SKM-1 (cell line): ENCODE results near the gene ZBTB24.
A peak's percentile ranks its signal among the peaks of the same experiment; 100 is the strongest.

Experiments used
- DNase-seq: peaks from one replicate; lab custom pipeline; 2025; ENCODE audit not compliant: unreplicated experiment; lab: John Stamatoyannopoulos, UW

The ZBTB24 gene

DNA sequence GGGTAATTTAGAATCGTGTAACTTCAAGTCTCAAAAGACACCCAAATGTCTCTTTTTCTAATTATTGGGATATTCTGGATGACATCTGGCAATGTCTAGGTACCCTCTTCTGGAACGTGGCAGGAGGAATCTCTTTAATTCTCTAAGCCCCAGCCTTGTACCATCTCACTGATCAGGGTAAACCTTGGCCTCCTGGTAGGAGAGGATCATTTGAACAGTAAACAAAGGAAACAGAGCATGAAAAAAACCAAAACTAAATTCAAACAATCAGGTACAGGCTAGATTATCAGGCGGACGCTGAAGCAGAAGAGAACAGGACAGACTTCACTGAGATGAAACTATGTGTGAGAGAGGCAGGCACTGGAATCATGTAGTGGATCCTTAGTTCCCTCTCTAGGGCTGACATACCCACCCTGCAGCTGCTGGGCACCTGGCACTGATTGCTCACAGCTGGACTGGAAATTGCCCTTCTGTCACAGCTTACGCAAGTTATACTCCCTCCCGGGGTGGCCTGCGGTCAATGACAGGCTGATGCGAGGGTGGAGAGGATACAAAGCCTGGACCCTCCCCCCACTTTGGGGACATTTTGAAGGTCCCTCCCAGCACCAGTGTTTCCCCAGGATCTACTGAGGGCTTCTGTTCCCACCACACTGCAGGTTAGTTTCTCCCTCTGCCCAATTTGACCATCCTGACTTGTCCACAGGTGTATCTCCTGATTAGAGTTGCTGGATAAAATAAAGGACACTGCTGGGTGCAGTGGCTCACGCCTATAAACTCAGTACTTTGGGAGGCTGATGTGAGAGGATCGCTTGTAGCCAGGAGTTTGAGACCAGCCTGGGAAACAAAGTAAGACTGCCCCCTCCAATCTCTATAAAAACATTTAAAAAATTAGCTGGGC lies 20.6 kb upstream of the ZBTB24 start:
- no peak for DNase-seq

DNA sequence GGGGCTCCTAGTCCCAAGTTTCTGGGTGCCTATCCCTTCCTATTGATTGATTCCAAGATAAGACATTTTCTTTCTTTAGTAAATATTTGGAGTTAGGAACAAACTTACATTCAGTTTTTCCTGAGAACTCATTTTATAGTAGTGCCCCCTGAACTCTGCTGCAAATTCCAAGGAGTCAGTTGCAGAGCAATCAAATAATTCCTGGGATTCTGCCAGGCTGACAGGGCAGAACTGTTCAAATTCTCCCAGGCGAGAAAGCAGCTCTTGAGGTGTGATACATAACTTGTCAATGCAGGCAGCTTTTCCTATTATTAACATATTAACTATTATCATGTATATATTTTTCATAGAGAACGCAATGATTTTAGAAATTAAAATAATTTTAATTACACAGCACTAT lies 15.9 kb upstream of the ZBTB24 start:
- DNase-seq = no peak

DNA sequence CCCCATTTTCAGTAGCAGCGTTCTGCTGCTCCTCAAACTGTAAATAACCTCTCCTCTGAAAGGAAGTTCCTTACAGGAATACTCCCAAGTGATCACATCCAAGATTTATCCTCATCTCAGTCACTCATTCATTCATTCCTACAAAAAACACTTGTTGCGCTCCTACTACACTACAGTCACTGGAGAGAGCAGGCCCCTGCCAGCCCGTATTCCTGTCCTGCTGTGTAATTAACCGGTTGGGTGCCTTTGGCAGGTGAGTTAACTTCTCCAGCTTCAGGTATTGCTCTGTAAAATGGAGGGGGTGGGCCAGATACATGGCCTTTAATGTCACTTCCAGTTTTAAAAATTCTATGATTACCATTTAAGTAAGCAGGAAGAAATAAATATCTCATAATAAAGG lies 15.0 kb upstream of the ZBTB24 start:
- DNase-seq = no peak

DNA sequence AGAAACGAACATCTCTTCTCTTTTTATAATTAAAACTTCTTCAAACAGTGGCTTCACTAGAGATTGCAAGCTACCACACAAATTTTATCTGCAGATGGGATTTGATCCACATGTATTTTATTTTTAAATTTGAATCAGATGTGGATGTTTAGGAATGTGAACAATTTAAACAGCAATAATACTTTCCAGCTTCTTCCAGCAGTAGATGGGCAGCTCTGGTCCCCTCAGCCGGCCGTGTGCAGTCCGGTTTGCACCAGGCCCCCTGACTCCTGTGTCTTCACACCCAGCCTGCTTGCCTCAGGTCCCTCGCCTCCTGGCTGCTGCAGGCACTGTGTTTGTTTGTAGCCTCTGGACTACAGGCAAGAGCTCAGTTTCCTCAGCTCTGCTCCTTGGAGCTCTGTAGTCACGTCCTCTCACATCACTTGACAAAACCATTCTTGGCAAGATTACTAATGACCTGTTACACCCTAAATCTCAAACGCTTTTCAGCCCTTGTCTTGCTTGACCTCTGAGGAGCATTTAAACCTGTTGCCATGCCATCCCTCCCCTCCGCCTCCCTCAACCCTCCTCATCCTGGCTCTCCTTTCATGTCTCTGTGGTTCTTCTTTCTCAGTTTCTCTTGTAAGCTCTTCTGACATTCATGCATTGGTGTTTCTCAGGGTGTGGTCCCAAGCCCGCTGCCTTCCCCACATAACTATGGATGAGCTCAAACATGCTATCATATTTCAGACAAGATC lies 13.2 kb upstream of the ZBTB24 start:
- DNase-seq = no peak

DNA sequence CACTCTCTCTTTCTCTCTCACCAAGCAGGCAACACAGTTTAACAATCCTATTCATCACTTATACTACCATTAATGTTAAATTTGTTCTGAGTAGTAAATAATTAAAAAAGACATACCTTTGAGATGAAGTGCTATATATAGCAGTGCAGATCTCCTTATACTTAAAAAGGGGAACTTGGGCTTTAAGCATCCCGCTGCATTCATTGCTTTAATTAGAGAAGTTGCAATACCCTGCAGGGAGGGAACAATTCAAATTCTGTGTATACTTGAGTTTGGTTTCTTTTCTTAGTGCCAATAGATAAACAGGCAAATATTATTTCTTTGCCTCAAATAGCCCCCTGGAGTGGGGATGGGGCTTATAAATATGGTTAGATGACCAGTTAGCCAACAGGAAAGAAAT lies 10.8 kb upstream of the ZBTB24 start:
- peak; percentile 55 for DNase-seq

DNA sequence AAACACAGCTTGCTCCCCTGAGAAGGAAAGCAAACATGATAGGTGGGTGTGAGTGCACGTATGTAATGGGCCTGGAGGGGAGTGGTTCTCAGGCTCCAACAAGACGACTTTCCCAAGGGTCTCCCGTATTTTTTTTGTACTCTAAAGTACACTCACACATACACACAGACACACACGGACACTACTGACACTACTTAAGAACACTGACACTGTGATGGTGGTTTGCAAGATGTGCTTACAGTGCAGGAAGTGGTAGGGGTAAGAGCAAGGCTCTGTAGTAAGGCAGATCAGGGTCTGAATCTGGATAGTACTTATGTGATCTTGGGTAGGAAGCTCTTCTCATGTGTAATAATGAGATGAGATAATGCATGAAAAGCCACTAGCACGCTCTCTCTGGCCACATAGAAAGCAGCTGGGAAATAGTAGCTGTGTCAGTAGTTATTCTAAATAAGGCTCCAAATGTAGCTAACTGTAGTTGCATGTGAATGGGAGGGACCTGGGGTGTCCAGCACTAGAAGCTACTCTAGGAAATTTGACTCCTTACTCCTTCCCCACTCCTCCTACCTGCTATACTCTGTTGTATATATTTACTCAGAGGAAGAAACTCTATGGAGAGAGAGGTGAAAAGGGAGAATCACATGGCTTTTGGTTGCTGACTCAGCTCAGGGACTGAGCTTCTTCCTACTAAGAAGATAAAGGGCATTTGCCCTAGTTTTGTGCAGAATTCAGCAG lies 8.4 kb upstream of the ZBTB24 start:
- no peak for DNase-seq

DNA sequence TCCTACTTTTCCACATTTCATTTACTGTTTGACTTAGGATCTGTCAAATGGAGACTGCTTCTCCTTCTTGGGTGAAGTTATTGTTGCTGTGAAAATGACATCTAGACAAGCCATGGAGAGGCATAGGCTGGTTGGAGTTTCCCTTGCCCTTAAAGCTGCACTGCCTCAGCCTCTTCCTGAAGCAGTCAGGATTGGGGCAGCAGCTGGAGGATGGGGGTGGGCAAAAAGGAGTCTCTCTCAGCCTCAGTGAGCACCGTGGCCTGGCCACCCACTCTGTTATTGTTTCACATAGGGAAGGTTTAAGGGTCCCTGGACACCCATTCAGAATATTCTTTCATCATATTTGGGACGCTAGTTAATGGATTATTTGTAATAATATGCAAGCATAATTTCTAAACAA lies 7.7 kb upstream of the ZBTB24 start:
- no peak for DNase-seq

DNA sequence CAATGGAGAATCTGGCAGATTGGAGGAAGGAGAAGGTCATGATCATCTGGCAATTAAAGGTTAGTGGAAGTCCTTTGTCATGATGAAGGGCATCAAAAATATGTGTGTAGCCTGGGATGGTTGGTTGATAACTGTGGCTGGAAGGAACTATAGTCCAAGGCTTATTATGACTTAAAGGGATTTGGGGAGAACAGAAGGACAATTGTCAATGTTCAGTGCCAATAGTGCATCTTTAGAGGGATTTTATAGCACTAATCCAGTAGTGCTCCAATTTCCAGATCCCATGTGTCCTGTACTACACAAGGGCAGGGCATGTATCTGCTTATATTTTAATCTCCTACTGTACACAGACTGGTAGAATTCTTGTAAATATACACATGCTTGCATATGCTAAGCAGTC lies 5.0 kb upstream of the ZBTB24 start:
- no peak for DNase-seq

DNA sequence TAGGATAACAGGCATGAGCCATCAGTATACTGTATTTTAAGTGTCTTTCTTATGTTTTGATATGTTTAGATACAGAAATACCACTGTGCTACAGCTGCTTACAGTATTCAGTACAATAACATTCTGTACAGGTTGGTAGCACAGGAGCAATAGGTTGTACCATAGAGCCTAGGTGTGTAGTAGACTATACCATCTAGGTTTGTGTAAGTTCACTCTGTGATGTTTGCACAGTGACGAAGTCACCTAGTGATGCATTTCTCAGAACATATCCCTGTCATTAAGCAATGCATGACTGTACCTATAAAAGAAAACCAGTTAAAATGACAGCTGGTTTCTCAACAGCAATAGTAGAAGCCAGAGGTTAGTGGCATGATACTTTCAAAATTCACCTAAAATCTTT lies 3.0 kb upstream of the ZBTB24 start:
- no peak for DNase-seq

DNA sequence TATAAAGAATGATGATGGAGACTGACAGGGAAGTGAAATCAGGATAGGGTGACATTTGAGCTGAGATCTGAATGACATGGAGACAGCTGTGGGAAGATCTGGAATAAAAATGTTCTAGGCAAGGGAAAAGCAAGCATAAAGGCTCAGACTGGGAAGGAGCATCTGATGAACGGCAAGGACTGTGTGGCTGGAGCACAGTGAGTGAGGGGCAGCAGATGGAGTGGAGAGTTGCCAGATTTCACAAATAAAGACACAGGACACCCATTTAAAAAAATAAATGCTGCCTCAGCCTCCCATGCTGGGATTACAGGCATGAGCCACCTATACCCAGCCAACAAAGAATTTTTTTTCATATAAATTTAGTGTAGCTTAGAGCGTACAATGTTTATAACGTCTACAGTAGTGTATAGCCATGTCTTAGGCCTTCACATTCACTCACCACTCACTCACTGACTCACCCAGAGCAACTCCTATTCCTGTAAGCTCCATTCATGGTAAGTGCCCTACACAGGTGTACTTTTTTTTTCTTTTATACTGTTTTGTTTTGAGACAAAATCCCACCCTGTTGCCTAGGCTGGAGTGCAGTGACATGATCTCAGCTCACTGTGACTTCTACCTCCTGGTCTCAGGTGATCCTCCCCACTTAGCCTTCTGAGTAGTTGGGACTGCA lies 2.4 kb upstream of the ZBTB24 start:
- DNase-seq = no peak

DNA sequence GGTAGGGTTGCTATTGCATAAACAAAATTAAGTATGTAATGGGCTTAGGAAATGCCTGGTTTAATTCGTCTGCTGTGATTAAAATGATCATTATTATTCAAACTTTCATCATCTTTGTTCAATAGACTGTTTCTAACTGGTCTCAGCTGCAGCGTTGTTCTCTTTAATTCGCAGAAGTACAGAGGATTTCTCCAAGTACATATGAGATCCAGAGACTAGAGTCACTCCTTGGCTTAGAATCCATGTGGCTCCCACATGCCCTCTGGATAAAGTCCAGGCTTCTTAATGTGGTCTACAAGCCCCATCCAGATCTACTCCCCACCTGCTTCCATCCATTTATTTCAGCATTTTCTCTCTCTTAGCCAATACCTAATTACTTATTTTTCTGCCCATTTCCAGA lies 1.1 kb upstream of the ZBTB24 start:
- DNase-seq = no peak

DNA sequence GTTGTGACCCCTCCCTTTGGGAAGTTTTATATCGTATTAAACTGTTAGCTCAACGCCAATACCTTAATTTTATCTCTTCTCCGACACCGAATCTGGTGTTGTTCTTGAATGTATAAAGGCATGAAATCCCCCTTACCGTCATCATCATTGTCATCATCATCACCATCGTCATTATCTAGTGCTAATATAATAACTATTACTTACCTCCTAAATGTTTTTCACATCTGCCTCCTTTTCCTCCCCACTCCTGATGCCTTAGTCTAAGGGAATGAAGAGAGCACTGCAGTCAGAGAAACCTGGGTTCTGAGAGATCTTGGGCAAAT lies 677 bp upstream of the ZBTB24 start:
- DNase-seq = no peak

DNA sequence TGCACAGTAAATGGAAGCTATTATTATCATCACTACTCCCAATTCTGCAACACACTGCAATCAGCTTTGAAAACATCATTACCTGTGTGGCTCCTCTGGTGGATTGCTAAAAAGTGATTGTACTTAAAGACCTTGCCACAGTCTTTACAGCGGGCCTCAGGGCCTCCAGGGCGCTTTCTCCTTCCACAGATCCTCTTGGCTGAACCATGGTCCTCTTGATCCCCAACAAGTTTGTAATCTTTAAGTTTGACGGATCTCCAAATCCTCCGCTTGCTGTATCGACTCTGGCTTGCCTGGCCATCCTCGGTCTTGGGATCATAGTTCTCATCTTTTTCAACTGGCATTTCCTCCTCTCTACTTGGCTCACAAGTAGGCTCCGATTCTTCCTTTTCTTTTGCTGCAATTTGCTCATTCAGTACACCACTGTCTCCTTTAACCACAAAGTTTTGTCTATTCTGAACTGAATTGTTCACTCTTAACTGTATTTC lies 2.0 kb downstream of the ZBTB24 start:
- DNase-seq = no peak

DNA sequence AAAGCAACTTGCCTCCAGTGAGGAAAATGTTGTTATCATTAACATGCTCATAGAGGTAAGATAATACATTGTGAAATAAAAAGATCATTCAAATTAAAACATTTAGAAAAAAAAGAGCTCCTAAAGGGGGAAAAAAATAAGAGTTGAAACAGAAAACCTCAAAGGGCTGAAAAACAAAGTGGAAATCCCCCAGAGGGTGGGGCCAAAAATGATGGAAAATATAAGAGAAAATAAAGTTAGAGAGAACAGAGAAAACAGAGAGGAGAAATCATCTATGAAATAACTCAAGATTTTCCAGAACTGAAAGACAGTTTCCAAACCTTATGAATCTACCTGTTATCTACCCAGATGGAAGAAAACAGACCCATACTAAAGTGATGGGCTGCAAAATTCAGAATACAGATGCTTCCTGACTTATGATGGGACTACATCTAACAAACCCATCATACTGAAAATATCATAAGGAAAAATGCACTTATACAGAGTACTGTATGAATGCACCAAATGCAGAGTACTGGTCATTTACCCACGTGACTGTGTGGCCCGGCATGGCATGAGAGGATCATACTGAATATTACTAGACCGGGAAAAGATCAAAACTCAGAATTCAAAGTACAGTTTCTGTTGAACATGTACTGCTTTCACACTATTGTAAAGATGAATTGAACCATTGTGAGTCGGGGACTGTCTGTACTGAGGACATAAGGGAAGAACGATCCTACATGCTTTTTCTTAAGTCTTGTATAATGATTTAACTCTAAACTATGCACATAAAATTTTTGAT lies 4.0 kb downstream of the ZBTB24 start:
- no peak for DNase-seq

DNA sequence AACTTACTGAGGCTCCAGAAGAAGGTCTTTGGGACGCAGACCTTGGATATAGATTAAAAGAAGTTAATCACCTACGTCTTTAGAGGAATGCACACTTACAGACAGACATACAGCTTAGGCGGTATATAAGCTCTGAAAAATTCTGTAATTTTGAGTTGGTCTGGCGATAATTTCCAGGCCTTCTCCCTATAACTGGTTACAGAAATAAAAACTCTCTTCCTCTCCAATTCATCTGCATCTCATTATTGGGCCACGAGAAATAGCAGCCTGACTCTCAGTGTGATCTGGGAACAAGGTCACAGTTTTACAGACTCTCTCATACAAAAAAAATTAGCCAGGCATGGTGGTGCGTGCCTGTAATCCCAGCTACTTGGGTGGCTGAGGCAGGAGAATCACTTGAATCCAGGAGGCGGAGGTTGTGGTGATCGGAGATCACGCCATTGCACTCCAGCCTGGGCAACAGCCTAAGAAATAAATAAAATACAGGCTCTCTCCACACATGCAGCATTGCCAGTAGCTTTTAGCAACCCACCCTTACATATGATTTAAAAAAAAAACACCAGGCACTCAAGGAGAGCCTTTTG lies 4.7 kb downstream of the ZBTB24 start:
- no peak for DNase-seq

DNA sequence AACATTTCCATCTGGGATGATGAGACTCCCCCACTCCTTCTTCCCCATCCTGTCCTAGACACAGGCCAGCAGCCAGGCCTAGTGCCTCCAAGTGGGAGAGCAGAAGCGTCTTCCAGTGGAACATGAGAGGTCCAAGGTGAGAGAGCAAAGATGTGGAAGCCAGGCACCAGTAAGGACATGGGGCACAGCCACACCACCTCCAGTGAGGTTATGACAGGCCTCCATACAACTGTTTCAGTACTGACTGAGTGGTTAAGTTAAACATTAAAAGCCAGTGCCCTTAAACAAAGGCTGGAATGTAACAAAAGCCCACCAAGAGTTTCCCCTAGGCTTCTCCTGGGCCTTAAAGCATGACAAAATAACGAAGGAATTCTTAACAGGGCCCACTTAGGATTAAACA lies 5.3 kb downstream of the ZBTB24 start:
- DNase-seq = no peak

DNA sequence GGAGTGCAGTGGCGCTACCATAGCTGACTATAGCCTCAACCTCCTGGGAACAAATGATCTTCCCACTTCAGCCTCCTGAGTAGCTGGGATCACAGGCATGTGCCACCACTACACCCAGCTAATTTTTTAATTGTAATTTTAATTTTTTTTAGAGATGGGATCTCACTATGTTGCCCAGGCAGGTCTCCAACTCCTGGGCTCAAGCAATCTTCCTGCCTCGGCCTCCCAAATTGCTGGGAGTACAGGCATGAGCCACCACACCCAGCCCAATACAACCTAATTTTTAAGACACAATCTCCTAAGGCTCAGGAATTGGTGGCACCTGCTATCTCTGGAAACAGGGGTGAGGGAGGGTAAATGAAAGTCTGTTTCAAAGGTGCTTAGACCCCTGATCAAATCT lies 5.8 kb downstream of the ZBTB24 start:
- no peak for DNase-seq

DNA sequence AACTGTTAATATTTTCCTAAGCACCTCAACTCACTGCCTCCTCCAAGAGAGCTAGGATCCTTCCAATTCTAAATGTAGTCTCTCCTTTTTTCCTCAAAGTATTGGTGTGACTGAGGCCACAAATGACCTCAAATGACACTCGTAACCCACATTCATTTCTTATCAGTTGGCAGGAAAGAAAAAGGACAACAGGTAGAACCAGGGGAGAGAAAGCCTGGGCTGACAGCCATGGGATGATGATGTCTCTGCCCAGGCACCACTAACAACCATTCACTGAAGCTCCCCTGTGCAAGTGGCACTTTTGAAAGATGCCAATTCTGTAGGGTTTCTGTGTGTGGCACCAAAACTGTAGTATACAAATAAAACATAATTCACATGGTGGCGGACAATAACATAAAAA lies 7.4 kb downstream of the ZBTB24 start:
- no peak for DNase-seq

DNA sequence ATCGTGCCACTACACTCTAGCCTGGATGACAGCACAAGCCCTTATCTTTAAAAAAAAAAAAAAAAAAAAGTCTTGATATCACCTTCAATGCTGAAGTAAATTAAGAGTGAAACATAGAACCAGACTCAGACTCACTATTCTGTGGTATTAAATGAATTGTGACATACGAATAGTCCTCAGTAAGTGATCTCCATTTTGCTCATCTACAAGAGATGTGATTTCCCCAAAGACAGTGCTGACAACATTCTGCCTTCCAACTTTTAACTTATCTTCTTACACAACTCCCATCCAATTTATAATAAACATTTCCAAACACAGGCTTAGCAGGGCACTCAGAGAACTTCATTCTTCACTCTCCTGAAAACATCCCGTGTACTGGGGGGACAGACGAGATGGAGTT lies 8.0 kb downstream of the ZBTB24 start:
- no peak for DNase-seq

DNA sequence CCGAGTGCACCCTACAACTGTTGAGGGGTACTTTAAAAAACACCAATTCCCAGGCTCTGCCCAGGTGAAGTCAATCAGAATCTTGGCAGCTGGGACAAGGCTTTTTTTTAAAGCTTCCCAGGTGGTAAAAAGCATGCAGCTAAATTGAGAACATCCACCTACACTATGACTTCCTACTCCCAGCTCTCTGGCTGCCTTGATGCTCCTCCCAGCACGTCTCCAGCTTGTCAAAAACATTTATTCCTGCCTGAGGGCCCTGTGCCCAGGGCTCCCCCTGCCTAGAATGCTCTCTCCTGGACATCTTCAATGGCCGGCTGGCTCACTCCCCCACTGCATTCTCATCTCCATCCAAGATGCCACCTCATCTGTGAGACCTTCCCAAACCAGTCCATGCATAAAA lies 9.9 kb downstream of the ZBTB24 start:
- DNase-seq = no peak
